Ishikawa (cell line): ENCODE measurements around the gene MRPL28.

Experiments
- RAD21 ChIP-seq: IDR thresholded peaks from 2 replicates; pipeline ENCODE4 v1.6.1; 2012; ENCODE audit warnings: low read depth
- TAF1 ChIP-seq: IDR thresholded peaks from 2 replicates; pipeline ENCODE4 v1.6.1; 2012; ENCODE audit warnings: low read depth, mild to moderate bottlenecking
- TF ChIP-seq, protein P1 (sequence below): IDR thresholded peaks from 2 replicates; pipeline ENCODE4 v1.6.1; 2012
- TF ChIP-seq, protein P2 (sequence below): IDR thresholded peaks from 2 replicates; pipeline ENCODE4 v1.6.1; 2012; ENCODE audit warnings: low read depth, mild to moderate bottlenecking

DNA sequence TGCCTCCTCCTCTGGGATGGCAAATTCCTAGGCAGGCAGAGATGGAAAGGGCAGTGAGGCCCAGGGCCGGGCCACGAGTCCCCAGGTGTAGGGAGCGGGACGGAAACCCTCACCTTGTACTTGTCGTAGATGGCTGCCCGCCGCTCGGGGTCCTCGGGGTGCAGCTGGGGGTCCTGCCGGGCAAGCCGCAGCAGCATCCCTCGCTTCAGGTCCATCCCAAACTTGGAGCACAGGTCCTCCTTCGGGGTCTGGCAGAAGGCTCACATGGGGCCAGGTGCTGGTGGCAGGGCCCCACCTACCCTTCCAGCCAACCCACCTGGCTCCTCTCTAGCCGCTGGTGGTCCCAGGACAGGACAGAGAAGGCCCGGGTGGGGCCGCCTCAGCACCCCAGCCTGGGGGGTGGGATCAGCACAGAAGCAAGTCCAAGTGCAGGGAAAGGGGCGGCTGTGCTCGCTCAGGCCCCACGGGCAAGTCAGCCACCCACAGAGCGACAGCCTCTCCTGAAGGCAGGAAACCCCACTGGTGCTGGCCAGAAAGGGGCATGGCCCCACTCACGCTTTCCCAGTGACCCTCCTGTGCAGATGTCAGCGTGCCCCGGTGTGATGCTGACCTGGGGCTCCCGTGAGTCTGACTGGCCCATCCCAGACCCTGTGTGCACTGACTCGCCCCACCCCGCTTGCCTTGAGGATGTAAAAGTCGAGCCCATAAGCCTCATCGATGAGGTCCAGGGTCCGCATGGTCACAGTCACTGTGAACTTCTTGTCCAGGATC, 1.8 kb downstream of the MRPL28 start:
- no peak for TF ChIP-seq TAF1
- no peak for TF ChIP-seq RAD21
- TF ChIP-seq, protein P1, sequence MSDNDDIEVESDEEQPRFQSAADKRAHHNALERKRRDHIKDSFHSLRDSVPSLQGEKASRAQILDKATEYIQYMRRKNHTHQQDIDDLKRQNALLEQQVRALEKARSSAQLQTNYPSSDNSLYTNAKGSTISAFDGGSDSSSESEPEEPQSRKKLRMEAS: no peak
- TF ChIP-seq, protein P2, sequence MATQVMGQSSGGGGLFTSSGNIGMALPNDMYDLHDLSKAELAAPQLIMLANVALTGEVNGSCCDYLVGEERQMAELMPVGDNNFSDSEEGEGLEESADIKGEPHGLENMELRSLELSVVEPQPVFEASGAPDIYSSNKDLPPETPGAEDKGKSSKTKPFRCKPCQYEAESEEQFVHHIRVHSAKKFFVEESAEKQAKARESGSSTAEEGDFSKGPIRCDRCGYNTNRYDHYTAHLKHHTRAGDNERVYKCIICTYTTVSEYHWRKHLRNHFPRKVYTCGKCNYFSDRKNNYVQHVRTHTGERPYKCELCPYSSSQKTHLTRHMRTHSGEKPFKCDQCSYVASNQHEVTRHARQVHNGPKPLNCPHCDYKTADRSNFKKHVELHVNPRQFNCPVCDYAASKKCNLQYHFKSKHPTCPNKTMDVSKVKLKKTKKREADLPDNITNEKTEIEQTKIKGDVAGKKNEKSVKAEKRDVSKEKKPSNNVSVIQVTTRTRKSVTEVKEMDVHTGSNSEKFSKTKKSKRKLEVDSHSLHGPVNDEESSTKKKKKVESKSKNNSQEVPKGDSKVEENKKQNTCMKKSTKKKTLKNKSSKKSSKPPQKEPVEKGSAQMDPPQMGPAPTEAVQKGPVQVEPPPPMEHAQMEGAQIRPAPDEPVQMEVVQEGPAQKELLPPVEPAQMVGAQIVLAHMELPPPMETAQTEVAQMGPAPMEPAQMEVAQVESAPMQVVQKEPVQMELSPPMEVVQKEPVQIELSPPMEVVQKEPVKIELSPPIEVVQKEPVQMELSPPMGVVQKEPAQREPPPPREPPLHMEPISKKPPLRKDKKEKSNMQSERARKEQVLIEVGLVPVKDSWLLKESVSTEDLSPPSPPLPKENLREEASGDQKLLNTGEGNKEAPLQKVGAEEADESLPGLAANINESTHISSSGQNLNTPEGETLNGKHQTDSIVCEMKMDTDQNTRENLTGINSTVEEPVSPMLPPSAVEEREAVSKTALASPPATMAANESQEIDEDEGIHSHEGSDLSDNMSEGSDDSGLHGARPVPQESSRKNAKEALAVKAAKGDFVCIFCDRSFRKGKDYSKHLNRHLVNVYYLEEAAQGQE: no peak
